ENCODE data around the gene UBR7.
"Not testable (repeated sequence)": the region's sequence is repeated elsewhere in the genome, so short reads cannot be mapped to it uniquely, and the experiment has no call there.

Gene UBR7

DNA sequence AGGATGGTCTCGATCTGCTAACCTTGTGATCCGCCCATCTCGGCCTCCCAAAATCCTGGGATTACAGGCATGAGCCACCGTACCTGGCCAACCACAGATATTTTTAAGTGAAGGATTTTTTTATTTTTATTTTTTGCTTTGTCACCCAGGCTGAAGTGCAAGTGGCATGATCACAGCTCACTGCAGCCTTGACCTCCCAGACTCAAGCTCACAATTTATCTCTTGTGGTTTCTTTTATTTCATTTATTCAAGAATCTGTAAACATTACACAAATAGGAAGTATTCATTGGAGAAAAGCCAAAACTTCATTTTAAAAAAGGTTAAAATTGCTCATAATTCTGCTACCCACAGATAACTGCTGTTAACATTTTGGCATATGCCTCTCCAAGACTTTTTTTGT, 35.7 kb upstream of the UBR7 start:
- Histone ChIP-seq H3K27me3 (ENCODE audit: insufficient read depth, insufficient read length) (no peaks in the 10 kb centered on the region), H3K9me3 (ENCODE audit: insufficient read depth, low read length) (no peaks in the 10 kb centered on the region; the same call in 1 of the 2 replicates), H3K4me1 (ENCODE audit: insufficient read depth, insufficient read length) (no peaks in the 10 kb centered on the region), H3K9ac (ENCODE audit: insufficient read length, low read depth) (no peak overlapping the region), H3K36me3 (ENCODE audit: insufficient read depth, insufficient read length, low read length) (no peaks in the 10 kb centered on the region), H3K4me3 (ENCODE audit: insufficient read length, low read depth) (no peak overlapping the region)
- DNase-seq (ENCODE audit: low read depth, low spot score): no peak
- TF ChIP-seq SUZ12 (IDR thresholded peaks at IDR 0.05; ENCODE audit: extremely low read depth, insufficient read depth, insufficient read length) (no peak), YY1 (IDR thresholded peaks at IDR 0.05; ENCODE audit: insufficient read depth, insufficient read length) (no peak), ZNF274 (IDR thresholded peaks at IDR 0.05; ENCODE audit: low read depth, low read length) (no peak)

DNA sequence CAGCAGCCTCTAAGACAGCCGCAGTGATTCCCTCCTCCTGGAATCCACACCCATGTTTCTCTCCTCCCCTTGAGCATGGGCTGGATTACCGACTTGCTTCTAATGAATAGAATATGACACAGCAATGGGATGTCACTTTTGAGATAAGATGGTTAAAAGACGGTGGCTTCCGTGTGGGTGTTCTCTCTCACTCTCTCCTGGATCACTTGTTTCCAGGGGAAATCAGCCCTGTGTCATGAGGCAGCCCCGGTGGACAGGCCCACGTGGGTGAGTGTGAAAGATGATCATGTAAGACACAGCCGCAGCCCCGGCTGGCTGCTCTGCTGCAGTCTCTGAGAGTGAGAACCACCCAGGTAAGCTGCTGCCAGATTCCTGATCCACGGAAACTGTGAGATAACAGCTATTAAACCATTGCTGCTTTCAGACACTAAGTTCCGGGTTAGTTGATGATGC, 33.1 kb upstream of the UBR7 start:
- TF ChIP-seq SUZ12 (IDR thresholded peaks at IDR 0.05; ENCODE audit: extremely low read depth, insufficient read depth, insufficient read length) (no peak), ZNF274 (IDR thresholded peaks at IDR 0.05; ENCODE audit: low read depth, low read length) (no peak), YY1 (IDR thresholded peaks at IDR 0.05; ENCODE audit: insufficient read depth, insufficient read length) (no peak)
- no peaks in the 10 kb centered on the region for H3K27me3 ChIP-seq (ENCODE audit: insufficient read depth, insufficient read length)
- no peaks in the 10 kb centered on the region for H3K36me3 ChIP-seq (ENCODE audit: insufficient read depth, insufficient read length, low read length)
- no peak overlapping the region for H3K4me3 ChIP-seq (ENCODE audit: insufficient read length, low read depth)
- no peaks in the 10 kb centered on the region for H3K4me1 ChIP-seq (ENCODE audit: insufficient read depth, insufficient read length)
- H3K9ac ChIP-seq (ENCODE audit: insufficient read length, low read depth): no peak overlapping the region
- no peak for DNase-seq (ENCODE audit: low read depth, low spot score)
- no peaks in the 10 kb centered on the region; the same call in 1 of the 2 replicates for H3K9me3 ChIP-seq (ENCODE audit: insufficient read depth, low read length)

DNA sequence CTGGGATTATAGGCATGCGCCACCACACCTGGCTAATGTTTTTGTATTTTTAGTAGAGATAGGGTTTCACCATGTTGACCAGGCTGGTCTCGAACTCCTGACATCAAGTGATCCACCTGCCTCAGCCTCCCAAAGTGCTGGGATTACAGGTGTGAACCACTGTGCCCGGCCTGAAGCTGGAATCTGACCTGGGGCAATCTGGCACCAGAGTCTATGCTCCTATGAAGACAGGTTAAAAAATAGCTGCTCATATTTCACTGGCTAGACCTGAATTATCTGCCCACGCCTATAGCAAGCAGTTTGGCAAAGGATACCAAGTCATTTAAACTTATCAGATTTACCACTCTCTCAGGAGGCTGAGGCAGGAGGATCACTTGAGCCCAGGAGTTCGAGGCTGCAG, 32.3 kb upstream of the UBR7 start:
- H3K9me3 ChIP-seq (ENCODE audit: insufficient read depth, low read length); H3K9ac ChIP-seq (ENCODE audit: insufficient read length, low read depth); H3K36me3 ChIP-seq (ENCODE audit: insufficient read depth, insufficient read length, low read length); H3K27me3 ChIP-seq (ENCODE audit: insufficient read depth, insufficient read length); H3K4me1 ChIP-seq (ENCODE audit: insufficient read depth, insufficient read length); DNase-seq (ENCODE audit: low read depth, low spot score); H3K4me3 ChIP-seq (ENCODE audit: insufficient read length, low read depth): not testable (repeated sequence)

DNA sequence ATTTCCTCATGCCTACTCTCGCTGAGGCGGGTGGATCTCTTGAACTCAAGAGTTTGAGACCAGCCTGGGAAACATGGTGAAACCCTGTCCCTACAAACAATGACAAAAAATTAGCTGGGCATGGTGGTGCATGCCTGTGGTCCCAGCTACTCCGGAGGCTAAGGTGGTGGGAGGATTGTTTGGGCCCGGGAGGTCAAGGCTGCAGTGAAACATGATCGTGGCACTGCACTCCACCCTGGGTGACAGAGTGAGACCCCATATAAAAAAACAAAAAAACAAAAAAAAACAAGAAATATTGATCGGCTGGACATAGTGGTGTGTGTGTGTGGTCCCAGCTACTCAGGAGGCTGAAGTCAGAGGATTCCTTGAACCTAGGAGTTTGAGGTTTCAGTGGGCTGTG, 31.6 kb upstream of the UBR7 start:
- no peak for TF ChIP-seq SUZ12 (IDR thresholded peaks at IDR 0.05; ENCODE audit: extremely low read depth, insufficient read depth, insufficient read length)
- TF ChIP-seq ZNF274 (IDR thresholded peaks at IDR 0.05; ENCODE audit: low read depth, low read length): no peak
- no peak for TF ChIP-seq YY1 (IDR thresholded peaks at IDR 0.05; ENCODE audit: insufficient read depth, insufficient read length)
- no peak overlapping the region for H3K4me3 ChIP-seq (ENCODE audit: insufficient read length, low read depth)
- no peaks in the 10 kb centered on the region for H3K36me3 ChIP-seq (ENCODE audit: insufficient read depth, insufficient read length, low read length)
- H3K9me3 ChIP-seq (ENCODE audit: insufficient read depth, low read length): no peaks in the 10 kb centered on the region
- H3K9ac ChIP-seq (ENCODE audit: insufficient read length, low read depth): no peak overlapping the region
- no peaks in the 10 kb centered on the region for H3K27me3 ChIP-seq (ENCODE audit: insufficient read depth, insufficient read length)
- H3K4me1 ChIP-seq (ENCODE audit: insufficient read depth, insufficient read length): no peaks in the 10 kb centered on the region
- DNase-seq (ENCODE audit: low read depth, low spot score): no peak

- TF ChIP-seq YY1 (IDR thresholded peaks at IDR 0.05; ENCODE audit: insufficient read depth, insufficient read length): no peak
- TF ChIP-seq SUZ12 (IDR thresholded peaks at IDR 0.05; ENCODE audit: extremely low read depth, insufficient read depth, insufficient read length): no peak
- TF ChIP-seq ZNF274 (IDR thresholded peaks at IDR 0.05; ENCODE audit: low read depth, low read length): no peak
Measured at GRCh38 chr14:93183596-93184317, 23.3 kb upstream of the UBR7 start.

DNA sequence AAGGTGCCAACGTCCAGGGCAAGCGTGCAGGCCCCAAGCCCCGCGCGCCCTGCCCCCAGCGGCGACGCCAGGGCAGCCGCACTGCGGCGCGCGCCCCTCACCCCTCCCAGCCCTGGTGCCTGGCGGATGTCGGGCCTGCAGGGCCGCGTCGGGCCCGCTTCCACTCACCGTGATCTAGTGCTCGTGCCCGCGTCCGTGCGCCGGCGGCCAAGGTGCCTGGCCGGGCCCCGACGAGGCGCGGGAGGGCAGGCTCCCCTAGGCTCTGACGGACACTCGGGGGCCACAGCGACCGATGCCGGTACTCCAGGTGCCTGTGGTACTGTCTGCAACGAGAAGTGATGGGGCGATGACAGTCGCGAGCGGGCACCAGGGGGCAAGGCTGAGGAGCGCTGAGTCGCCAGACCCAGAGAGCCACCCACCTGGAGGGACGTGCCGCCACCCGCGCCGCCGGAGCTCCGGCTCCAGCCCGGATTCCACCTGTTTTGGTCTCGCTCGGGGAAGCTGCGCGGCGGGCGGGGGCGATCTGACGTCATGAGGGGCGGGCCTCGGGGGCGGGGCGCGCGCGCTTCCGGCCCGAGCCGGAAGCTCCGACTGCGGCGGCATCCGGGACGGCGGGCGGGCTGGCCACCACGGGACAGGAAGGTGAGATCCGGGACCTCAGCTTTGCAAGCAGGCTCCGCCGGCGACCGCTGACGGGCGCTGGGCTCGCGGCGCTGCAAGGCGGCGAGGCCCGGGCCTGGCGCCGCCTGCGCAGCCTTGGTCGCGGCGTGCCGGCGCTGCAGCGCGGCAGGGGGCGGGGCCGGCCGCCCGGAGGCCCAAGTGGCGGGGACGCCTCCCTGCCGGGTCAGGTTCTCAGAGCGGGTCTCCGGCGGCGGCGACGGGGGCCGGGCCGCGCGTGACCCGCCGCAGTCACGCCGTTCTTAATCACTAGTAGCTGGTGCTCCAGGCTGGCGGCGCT, 22.4 kb upstream of the UBR7 start, which contains the start of the genes LYSET and MOAP1:
Gene LYSET (plus strand): TSS at position 927 of the 958 bp plus-strand sequence. CDS start 89 bp downstream, outside the sequence.
Gene MOAP1 (minus strand): TSS at position 507 of the 958 bp plus-strand sequence. CDS start 655 bp downstream, outside the sequence.
- H3K4me1 ChIP-seq (ENCODE audit: insufficient read depth, insufficient read length): no peaks in the 10 kb centered on the region
- TF ChIP-seq YY1 (IDR thresholded peaks at IDR 0.05; ENCODE audit: insufficient read depth, insufficient read length): no peak
- H3K9ac ChIP-seq (ENCODE audit: insufficient read length, low read depth): peak within 1 kb of the TSS; percentile 88
- peak; percentile 77 for DNase-seq (ENCODE audit: low read depth, low spot score)
- H3K27me3 ChIP-seq (ENCODE audit: insufficient read depth, insufficient read length): no peaks in the 10 kb centered on the region
- peaks cover 26% of the 10 kb centered on the region for H3K36me3 ChIP-seq (ENCODE audit: insufficient read depth, insufficient read length, low read length)
- peak within 1 kb of the TSS; percentile 92 for H3K4me3 ChIP-seq (ENCODE audit: insufficient read length, low read depth)
- H3K9me3 ChIP-seq (ENCODE audit: insufficient read depth, low read length): no peaks in the 10 kb centered on the region

More at GRCh38 chr14:93183596-93184317, 23.3 kb upstream of the UBR7 start:
- Histone ChIP-seq H3K9ac (ENCODE audit: insufficient read length, low read depth) (peak overlapping the region; percentile 85), H3K27me3 (ENCODE audit: insufficient read depth, insufficient read length) (no peaks in the 10 kb centered on the region), H3K36me3 (ENCODE audit: insufficient read depth, insufficient read length, low read length) (peaks cover 24% of the 10 kb centered on the region), H3K9me3 (ENCODE audit: insufficient read depth, low read length) (no peaks in the 10 kb centered on the region), H3K4me1 (ENCODE audit: insufficient read depth, insufficient read length) (no peaks in the 10 kb centered on the region), H3K4me3 (ENCODE audit: insufficient read length, low read depth) (peak overlapping the region; percentile 92)
- no peak for DNase-seq (ENCODE audit: low read depth, low spot score)

- TF ChIP-seq ZNF274 (IDR thresholded peaks at IDR 0.05; ENCODE audit: low read depth, low read length) (no peak), SUZ12 (IDR thresholded peaks at IDR 0.05; ENCODE audit: extremely low read depth, insufficient read depth, insufficient read length) (no peak), YY1 (IDR thresholded peaks at IDR 0.05; ENCODE audit: insufficient read depth, insufficient read length) (no peak)
- Histone ChIP-seq H3K4me3 (ENCODE audit: insufficient read length, low read depth) (peak overlapping the region; percentile 92), H3K27me3 (ENCODE audit: insufficient read depth, insufficient read length) (no peaks in the 10 kb centered on the region), H3K4me1 (ENCODE audit: insufficient read depth, insufficient read length) (no peaks in the 10 kb centered on the region), H3K36me3 (ENCODE audit: insufficient read depth, insufficient read length, low read length) (peaks cover 26% of the 10 kb centered on the region), H3K9ac (ENCODE audit: insufficient read length, low read depth) (peak overlapping the region; percentile 88), H3K9me3 (ENCODE audit: insufficient read depth, low read length) (no peaks in the 10 kb centered on the region)
- DNase-seq (ENCODE audit: low read depth, low spot score): no peak
Measured at GRCh38 chr14:93185349-93185720, 21.7 kb upstream of the UBR7 start.
